EL (cell line): Measurements from ENCODE around the gene CLMP.
A peak's percentile ranks its signal among the peaks of the same experiment; 100 is the strongest.
"Not testable (repeated sequence)": the region's sequence is repeated elsewhere in the genome, so short reads cannot be mapped to it uniquely, and the experiment has no call there.

Source experiments
- DNase-seq: peaks from one replicate; pipeline ENCODE4 v3.0.0-alpha.2; 2016

CLMP gene

GRCh38 chr11:123164732-123165450 lies 30.2 kb downstream of the CLMP start:
- DNase-seq = no peak

GRCh38 chr11:123163621-123164020 lies 31.4 kb downstream of the CLMP start:
- no peak for DNase-seq

GRCh38 chr11:123161376-123162030 lies 33.5 kb downstream of the CLMP start:
- DNase-seq = no peak

DNA sequence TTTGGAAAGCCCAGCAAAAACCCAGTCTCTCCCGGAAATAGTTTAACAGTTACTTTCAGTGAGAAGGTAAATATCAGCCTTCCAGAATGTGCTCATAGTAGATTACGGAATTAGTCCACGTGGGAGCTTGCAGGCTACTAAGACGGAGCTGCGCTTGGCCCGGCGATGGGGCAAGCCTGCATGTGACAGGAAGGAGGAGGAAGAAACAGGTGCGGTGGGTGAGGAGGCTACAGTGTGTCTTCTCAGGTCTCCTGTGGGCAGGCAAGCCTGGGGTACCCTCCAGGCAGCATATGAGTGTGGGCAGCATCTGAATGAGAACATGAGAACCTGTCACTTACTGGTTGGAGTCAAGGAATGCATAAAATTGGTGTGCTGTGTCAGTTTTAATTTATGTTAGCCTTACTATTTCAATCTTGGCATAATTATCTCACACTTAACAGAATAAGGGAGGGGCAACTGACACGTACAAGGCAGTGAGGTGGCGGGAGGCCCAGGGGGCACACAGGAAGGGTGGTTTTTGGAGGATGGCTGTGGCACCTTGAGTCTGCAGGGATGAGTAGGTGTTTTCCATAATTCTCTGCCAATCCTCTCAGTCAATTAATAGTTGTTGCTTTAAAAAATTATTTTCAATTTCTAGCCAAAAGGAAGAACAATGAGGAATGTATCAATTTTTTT lies 35.7 kb downstream of the CLMP start:
- DNase-seq = no peak

GRCh38 chr11:123158033-123159003 lies 36.7 kb downstream of the CLMP start:
- no peak for DNase-seq

GRCh38 chr11:123152951-123153350 lies 42.1 kb downstream of the CLMP start:
- DNase-seq = no peak

- DNase-seq = not testable (repeated sequence)
Observed at GRCh38 chr11:123152346-123152745, 42.7 kb downstream of the CLMP start.

GRCh38 chr11:123151796-123152195 lies 43.3 kb downstream of the CLMP start:
- DNase-seq = no peak

- DNase-seq = no peak
Observed at GRCh38 chr11:123151366-123151765, 43.7 kb downstream of the CLMP start.

GRCh38 chr11:123150882-123151281 lies 44.2 kb downstream of the CLMP start:
- DNase-seq = no peak

DNA sequence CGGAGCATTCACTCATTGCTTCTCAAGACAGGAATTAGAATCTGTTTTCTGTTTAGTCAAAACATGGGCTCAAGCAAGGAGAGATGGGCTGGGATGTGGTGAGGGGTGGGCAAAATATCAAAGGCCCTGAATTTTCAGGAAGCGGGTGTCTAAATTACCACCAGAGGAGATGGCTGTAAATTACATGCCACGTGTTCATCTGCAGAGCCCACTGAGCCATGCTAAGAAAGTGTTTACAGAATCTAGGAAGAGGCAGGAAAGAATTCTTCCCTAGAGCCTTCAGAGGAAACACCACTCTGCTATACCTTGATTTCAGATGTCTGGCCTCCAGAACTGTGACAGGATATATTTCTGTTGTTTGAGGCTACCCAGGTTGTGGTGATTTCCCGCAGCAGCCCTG lies 46.1 kb downstream of the CLMP start:
- DNase-seq = no peak

DNA sequence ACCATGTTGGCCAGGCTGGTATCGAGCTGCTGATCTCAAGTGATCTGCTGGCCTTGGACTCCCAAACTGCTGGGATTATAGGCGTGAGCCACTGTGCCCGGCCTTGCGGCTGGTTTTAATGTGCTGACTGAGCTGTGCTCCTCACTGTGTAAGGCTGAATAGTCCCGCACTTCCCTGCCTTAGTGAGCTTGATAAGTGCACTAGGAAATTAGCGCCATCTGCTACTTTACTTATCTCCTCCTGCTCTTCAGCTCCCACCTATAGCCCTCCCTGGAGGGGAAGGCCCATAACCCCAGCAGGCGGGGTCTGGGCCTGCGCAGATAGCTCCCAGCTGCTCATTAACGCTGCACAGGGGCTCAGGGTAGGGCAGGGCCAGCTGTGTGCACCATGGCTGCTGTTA lies 49.4 kb downstream of the CLMP start:
- no peak for DNase-seq

DNA sequence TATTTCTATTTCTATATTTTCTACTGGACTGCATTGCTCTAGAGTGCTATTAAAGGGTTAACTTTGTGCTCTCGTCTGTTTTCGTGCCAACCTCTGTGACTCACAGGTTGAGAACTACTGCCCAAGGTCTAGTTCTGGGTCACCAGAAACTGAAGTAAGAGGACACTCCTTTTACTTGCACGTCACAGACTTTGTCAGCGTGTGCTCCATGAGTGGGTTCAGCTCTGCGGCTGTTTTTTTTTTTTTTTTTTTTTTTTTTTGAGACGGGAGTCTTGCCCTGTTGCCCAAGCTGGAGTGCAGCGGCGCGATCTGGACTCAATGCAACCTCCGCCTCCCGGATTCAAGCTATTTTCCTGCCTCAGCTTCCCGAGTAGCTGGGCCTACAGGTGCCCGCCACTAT lies 49.8 kb downstream of the CLMP start:
- peak; percentile 92 for DNase-seq

- no peak for DNase-seq
Observed at GRCh38 chr11:123144707-123145106, 50.3 kb downstream of the CLMP start.

DNA sequence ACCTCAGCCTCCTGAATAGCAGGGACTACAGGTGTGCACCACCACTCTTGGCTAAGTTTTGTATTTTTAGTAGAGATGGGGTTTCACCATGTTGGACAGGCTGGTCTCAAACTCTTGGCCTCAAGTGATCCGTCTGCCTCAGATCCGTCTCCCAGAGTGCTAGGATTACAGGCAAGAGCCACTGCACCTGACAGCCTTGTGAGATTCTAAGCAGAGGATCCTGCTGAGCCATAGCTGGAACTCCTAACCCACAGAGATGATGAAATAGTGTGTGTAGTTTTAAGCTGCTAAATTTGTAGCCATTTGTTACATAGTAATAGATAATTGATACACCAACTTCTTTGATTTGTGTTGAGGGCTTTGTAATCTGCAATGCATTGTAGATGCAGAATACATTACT lies 51.1 kb downstream of the CLMP start:
- no peak for DNase-seq

- DNase-seq = no peak
Observed at GRCh38 chr11:123143476-123143875, 51.6 kb downstream of the CLMP start.

GRCh38 chr11:123139206-123139605 lies 55.8 kb downstream of the CLMP start:
- no peak for DNase-seq

- DNase-seq = peak; percentile 93
Observed at GRCh38 chr11:123137431-123138224, 57.4 kb downstream of the CLMP start.

DNA sequence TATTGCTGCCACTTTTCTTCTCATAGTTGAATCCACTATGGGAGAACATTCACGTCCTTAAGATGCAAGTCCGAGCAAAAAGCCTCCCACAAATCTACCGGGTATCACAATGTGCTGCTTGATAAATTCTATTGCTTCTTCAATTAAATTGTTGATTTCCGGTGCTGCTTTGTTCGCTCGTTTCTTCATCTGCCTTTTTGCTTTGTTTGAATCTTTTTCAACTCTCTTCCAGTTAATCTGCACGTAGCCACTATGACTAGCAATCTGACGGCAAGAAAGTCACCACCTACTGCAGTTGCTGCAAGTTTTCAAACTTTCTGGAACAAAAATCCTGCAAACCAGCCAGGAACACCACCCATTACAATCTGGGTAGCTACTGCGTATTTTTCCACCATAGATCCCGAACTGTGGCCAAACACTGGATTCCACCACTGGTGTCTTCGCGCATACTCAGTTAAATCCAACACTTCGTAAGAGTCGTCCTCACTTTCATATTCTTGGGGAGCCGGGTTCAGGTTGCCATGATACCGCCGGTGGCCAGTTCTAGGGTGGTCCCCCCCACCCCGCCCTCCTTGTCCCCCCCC lies 59.1 kb downstream of the CLMP start:
- no peak for DNase-seq

- no peak for DNase-seq
Observed at GRCh38 chr11:123132881-123133280, 62.2 kb downstream of the CLMP start.

GRCh38 chr11:123132034-123132766 lies 62.8 kb downstream of the CLMP start:
- peak; percentile 48 for DNase-seq
